Omental fat pad (tissue), 4 donors: ENCODE results near the gene FMC1. TPM values are rescaled to one million over a fixed set of nuclear protein-coding genes. Genes with fewer than 3 reads are reported as not detected.
"Not testable (repeated sequence)": the region's sequence is repeated elsewhere in the genome, so short reads cannot be mapped to it uniquely, and the experiment has no call there.

ENCODE experiments used
- ATAC-seq: fragments of 150-250 bp; one replicate; pipeline ENCODE4 v1.9.1; 2016; ENCODE audit warnings: mild to moderate bottlenecking, moderate library complexity; ENCODE audit not compliant: low FRiP score
- DNase-seq: peaks from one replicate; pipeline ENCODE4 v3.0.0-alpha.2; 2019; ENCODE audit warnings: low spot score
- CTCF ChIP-seq, 3 donors: fragments of 450-650 bp; IDR thresholded peaks; one replicate each; pipeline ENCODE4 v1.5.1; 2016 to 2017; ENCODE audit warnings: antibody characterized with exemption in 3 of 3, mild to moderate bottlenecking in 3 of 3, moderate library complexity in 2 of 3
- total RNA-seq, 4 donors: library from RNA; depleted of rRNA; stranded (reverse); fragments of >200 nt; gene quantifications; one replicate each; pipeline ENCODE4 v1.1.0, GENCODE V29; 2016

FMC1 gene
- total RNA-seq, 4 donors from 2014 or later = 4.1 to 23.6 (median 13.7) TPM

GRCh38 chr7:139299296-139299695 lies 41.8 kb upstream of the FMC1 start:
- no peak for TF ChIP-seq CTCF (IDR thresholded peaks at IDR 0.05)
- no peak for ATAC-seq
- DNase-seq = no peak

- no peak for ATAC-seq
- TF ChIP-seq CTCF (IDR thresholded peaks at IDR 0.05) = no peak
- no peak for DNase-seq
These were observed 40.7 kb upstream of the FMC1 start for GRCh38 chr7:139300390-139300789.

- ATAC-seq = no peak
- DNase-seq = no peak
- no peak for TF ChIP-seq CTCF (IDR thresholded peaks at IDR 0.05)
These were observed 36.6 kb upstream of the FMC1 start for GRCh38 chr7:139304517-139304916.

GRCh38 chr7:139317939-139318505 lies 23.1 kb upstream of the FMC1 start:
- no peak for DNase-seq
- ATAC-seq = no peak

GRCh38 chr7:139321071-139321745 lies 19.9 kb upstream of the FMC1 start:
- no peak for TF ChIP-seq CTCF (IDR thresholded peaks at IDR 0.05)
- DNase-seq = no peak
- no peak for ATAC-seq

More at GRCh38 chr7:139317939-139318505, 23.1 kb upstream of the FMC1 start:
- TF ChIP-seq CTCF (IDR thresholded peaks at IDR 0.05) = no peak

- ATAC-seq, DNase-seq: not testable (repeated sequence)
These were observed 16.4 kb upstream of the FMC1 start for GRCh38 chr7:139324709-139325108.

- no peak for DNase-seq
- no peak for TF ChIP-seq CTCF (IDR thresholded peaks at IDR 0.05)
- ATAC-seq = peak; percentile 57
These were observed 12.8 kb upstream of the FMC1 start for GRCh38 chr7:139328375-139328774.
